Sciatic nerve (tissue), 2 donors: ENCODE results near the gene RHOH. TPM values are rescaled to one million over a fixed set of nuclear protein-coding genes. Genes with fewer than 3 reads are reported as not detected.
A peak's percentile ranks its signal among the peaks of the same experiment; 100 is the strongest.

ENCODE experiments used
- ATAC-seq: fragments of 200-7000 bp; cut with Tn5 transposase; one replicate; pipeline ENCODE4 v1.9.1; 2020; ENCODE audit warnings: mild to moderate bottlenecking, moderate library complexity
- DNase-seq: peaks from one replicate; pipeline ENCODE4 v3.0.0-alpha.2; 2020; ENCODE audit warnings: low spot score
- intact Hi-C: fragments of 100-400 bp; cut with DNase I; formaldehyde crosslinking; loops from one replicate; pipeline ENCODE4 v1.14.2; 2022
- total RNA-seq: library from RNA; stranded (reverse); fragmentation: NEBNext Ultra II Directional; extraction: Animal tissue kit (Norgen Biotek cat#: 25700); gene quantifications from one replicate; pipeline ENCODE4 v1.2.1, GENCODE V29; 2021
- donor health status: DM: no; HTN: no; CAD: no.
- donor health status: DM: no; HTN: no; CAD: no.

RHOH gene
- total RNA-seq, 1 donor from 2014 or later, result 2.5 TPM

DNA sequence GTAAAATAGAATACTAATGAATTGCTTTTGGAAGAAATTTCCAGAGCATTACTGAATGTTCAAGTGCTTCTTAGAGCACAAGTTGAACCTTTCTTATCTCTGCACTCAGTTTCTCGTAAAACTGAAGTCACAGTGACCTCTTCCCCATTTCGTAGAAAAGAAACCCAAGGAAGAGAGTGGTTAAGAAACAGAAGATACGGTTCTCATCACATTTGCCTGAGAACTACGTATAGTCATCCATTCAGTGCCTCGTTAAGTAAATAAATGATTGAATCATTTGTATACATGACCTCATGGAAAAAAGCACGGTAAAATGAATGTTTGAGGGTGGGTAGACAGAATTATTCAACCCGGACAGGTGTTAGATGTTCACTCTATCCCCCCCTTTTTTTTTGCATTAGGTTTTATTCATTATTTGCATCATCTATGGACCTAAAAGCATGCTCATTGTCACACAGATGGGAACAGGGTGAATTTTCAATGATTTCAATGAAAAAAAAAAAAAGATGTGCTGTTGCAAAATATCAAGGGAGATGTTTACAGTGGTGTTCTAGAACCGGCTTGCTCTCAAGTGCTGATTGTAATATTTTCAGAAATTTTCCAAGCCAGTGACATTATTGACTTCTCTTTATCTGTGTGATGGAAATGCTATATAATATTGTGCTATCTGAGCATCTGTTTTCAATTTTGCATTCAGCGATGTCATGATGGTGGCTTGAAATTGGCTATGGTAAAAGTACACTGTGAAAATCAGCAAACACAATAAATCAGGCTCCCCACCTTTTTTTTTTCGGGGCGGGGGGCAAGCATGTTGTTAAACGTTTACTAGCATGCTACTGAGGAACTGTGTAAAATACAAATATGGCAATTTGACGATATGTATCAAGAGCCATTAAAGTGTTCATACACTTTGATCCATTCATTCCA is 4.3 kb downstream of the RHOH start:
- ATAC-seq (no peak), DNase-seq (no peak)
- intact Hi-C loops, result no loop called here

DNA sequence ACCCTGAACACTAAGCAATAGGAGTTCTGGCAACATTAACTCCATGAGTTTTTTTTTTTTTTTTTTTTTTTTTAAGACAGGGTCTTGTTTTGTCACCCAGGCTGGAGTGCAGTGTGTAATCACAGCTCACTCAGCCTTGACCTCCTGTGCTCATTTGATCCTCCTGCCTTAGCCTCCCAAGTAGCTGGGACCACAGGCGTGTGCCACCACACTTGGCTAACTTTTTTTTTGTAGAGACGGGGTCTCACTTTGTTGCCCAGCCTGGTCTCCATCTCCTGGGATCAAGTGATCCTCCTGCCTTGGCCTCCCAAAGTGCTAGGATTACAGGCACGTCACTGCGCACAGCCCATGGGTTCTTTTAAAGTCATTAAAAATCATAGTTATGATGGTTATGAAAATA is 5.1 kb downstream of the RHOH start:
- ATAC-seq (no peak), DNase-seq (no peak)
- intact Hi-C loops, result no loop called here

DNA sequence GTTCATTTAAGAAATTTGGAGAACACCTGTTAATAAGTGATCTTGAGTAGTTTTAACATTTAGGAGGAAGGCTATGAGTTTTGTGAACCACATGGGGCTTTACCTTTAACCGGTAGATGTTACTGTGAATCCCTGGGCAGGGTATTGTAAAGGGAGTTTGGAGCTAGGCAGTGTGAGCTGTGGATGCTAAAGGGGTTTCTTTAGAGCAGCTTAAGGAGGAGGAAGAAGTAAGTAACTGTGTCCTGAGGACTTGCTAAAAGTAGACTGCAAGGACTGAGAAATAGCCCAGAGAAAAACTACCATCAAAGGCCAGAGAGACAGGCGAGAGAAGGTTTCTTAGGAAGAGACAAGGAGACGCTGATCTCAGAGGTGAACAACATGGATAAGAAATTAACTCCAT is 5.6 kb downstream of the RHOH start:
- intact Hi-C loops, result no loop called here
- DNase-seq, result no peak
- ATAC-seq, result no peak

DNA sequence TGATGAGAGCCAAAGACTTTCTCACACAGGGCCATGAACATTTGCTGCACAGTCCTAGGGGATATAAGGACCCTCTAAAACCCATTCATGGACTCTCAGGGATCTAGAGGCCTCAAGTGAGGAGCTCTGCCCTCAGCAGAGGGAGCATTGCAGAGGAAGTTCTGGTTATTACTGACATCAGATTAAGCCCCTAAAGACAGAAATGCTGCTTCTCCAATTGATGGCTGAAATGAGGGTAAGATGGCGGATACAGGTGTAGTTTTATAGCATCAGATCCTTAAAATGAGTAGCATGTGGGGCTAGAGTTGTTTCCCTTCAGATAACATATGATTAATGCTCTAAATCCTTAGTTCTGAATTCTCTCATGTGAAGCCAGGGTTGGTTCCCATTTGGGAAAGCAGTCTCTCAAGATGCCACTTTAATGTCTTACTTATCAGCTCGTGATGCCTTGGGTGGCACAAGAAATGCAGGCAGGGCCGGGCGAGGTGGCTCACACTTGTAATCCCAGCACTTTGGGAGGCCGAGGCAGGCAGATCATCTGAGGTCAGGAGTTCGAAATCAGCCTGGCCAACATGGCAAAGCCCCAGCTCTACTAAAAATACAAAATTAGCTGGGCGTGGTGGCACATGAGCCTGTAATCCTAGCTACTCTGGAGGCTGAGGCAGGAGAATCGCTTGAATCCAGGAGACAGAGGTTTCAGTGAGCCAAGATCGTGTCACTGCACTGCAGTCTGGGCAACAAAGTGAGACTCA is 7.9 kb downstream of the RHOH start:
- intact Hi-C loops, result no loop called here

DNA sequence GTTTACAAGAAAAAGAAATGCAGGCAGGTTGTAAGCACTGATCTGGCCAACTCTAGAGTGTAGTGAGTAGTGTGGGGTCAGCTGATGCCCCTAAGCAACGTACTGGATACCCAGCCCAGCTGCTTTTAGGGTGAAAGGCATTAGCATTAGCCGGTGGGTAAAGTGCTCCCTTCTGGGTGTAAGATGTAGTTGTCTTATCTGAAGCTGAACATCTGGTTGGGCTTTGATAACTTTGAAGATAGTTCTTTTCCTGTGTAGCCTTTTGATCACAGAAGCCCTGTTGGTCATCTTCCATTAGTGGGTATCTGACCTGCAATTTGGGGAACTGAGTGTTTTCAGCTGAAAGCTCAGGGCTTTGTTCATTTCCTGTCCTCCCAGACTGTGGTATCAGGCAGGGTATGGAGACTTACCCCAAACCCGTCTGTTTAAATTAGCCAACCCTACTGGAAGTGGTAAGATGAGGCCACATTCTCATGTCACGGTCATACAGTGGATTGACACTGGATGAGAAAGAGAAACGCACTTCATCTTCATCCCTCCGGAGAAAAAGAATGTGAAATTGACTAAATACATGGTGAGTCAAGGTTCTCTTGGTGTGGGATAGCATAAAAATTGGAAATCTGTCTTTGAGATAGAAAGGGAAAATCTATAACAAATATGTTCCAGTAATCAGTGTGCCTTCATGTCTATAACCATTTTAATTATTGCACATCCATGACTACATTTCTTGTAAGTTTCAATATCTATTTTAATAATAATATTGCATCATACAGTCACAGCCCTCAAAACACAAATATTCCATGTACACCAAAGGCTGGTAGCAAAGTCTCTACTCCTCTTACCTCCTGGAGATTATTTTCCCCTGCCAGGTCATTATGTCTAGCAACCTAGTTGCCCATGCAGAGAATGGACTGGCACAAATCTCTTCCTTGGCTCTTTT is 8.7 kb downstream of the RHOH start:
- peak; percentile 59 for ATAC-seq
- intact Hi-C loops, result no loop called here
- no peak for DNase-seq

More for the DNA sequence above, 7.9 kb downstream of the RHOH start:
- no peak for DNase-seq
- no peak for ATAC-seq

DNA sequence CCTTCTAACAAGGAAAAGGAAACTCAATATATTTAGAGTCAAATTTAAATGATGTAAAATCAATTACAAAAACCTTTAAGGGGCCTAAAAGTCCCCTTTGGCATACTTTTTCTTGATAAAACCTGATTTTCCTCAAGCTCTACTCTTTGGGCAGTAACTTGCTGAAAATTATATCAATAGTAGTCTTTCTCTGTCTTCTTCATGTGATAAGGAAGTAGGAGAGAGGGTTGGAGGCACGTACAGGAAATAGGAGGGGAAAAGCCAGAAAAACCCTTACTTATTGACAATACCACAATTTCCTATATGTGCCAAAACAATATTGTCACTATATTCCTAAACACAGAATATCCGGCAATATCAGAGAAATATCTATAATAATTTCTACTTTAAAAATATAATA is 9.6 kb downstream of the RHOH start:
- no peak for DNase-seq
- intact Hi-C loops, result no loop called here
- no peak for ATAC-seq

DNA sequence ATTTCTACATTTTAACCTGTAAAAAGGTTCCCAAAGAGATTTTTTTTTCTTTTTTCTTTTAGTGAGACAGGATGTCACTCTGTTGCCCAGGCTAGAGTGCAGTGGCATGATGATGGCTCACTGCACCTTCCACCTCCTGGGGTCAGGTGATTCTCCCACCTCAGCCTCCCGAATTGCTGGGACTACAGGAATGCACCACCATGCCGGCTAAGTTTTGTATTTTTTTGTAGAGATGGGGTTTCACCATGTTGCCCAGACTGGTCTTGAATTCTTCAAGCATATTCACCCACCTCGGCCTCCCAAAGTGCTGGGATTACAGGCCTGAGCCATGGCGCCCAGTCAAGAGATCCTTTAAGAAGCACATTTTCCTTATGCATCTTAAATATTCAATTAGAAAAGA is 12.6 kb downstream of the RHOH start:
- intact Hi-C loops, result no loop called here
- DNase-seq (no peak), ATAC-seq (no peak)

DNA sequence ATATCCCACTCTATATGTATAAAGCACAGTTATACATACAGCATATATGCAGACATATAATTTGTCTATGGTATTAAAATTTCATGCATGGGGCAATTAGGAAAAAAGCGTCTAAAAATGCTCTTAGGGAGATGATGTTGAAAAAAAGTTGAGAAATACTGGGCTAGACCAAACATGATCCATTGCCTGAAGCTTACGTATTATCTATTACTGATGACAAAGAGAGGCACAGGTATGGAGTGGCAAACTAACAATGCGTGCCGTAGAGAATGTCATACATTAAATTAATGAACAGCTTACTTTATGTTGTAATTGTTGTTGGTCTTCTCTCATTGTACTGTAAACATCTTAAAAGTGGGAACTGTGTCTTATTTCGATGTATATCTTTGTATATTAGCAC is 13.9 kb downstream of the RHOH start:
- intact Hi-C loops, result no loop called here
- no peak for DNase-seq
- no peak for ATAC-seq

DNA sequence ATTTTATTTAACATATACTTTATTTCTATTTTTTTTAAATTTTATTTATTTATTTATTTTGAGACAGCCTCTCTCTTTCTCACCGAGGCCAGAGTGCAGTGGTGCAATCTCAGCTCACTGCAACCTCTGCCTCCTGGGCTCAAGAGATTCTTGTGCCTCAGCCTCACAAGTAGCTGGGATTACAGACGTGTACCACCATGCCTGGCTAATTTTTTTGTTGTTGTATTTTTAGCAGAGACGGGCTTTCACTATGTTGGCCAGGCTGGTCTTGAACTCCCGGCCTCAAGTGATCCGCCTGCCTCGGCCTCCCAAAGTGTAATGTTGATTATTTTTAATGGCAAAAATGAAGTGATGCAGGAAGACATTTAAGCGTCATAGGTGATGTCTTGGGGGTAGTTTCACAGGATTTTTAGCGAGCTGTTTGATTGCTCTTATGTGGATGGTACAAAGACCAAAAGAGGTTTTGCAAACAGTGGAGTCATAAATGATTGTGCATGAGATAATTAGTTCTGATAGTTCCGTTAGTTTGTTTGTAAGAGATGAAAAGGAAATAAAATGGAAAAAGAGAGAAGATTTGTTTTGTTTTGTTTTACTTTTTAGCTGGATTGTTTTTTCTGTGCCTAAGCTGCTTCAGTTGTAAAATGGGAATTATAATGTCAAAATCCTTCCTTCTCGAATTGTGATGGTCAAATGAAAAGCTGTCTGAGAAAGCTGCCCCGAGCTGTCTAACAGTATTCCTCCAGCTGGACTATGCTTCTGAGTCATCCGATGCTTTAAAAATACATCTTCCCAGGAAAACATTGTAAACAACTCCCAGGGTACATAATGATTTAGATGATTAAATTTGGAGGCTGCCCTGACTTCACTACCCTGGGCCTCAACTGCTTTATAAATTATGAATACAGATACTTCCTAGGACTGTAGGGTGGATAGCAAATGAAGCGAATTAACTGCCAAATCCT is 14.7 kb downstream of the RHOH start:
- ATAC-seq (no peak), DNase-seq (no peak)
- intact Hi-C loops, result no loop called here

DNA sequence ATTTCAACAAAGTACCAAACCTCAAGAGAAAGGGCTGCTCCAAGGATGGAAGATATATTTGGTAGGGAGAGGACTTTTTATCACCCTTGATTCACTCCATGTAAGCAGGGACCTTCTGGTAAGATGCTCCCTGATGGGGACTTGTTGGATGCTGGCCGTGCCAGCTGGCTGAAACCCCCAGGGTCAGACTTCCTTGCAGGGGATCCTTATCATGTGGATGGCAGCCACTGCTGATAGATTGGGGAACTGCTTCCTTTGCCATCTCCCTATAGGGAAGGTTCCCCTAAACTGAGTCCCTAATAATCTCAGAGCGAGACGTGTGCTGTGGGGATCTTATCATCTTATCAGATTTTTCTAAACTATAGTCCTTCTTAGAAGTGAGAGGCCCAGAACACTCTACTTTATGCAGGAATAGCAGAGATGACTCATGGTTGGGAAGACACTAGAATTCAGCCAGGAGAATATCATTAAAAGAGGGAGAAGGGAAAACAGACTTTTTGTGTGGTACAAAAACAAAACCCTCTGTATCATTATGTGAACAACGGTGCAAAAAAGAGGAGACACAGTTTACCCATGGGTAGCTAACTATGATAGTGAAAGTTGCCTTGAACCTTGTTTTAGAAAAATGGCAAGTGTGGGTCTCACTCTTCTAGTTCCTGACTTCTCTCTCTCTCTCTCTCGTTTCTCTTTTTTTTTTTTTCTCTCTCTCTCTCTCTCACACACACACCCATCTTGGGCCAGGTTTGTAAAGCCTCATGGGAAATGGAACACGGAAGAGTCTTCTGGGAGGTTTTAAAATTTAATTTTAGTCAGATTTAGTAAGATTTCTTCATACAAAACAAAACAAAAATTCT is 16.1 kb downstream of the RHOH start:
- intact Hi-C loops, result no loop called here
- no peak for DNase-seq
- no peak for ATAC-seq

DNA sequence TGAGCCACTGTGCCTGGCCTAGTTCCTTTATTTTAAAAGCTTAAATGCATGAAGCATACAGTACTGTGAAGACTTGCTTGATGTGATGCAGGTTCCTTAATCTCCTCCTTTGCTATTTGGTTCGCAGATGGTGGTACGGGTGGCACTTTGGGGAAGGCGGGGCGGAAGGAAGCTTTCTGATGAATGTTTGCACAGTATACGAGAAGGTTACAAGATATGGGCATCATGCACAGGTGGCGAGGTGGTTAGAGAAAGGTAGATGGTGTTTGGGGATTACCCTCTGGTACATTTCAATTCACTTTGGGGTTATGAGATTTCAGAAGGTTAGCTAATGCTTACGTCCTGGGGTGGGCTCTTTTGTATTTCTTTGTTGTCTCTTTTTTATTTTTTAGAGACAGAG is 17.2 kb downstream of the RHOH start:
- no peak for DNase-seq

DNA sequence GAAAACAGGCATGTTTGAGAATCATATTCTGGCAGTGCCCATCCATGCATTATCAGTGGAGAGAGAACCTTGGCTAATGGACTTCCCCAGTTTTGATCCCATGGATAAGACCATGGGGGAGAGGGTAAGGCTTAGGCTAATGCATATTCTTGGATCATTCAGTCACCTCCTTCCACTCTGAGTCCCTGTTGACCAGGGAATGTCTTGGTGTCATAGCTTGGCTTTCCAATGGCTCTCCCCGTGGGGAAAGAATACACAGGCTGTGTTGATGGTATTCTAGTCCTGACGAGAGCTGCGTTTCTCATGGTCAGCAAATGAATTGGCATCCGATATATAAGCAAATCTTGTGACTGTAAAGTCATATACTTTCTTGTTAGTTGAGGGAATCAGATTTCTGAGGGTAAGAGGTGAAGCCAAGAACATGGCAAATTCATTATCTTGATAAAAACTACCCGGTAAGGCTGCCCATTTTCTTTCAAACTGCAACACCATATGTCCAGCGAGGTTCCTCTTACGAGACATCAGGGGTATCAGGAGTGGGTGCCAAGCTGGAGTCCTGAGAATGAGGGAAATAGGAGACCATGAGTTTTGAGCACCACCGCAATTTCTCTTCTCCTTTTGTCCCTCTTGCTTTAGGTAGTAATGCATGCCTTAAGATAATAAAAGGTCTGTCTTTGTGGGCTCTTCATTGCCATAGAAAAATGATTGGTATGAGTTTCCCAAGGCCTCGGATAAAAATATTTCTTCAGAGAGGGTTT is 18.0 kb downstream of the RHOH start:
- ATAC-seq, result no peak

More for the DNA sequence above, 17.2 kb downstream of the RHOH start:
- intact Hi-C loops, result no loop called here
- ATAC-seq, result no peak

DNA sequence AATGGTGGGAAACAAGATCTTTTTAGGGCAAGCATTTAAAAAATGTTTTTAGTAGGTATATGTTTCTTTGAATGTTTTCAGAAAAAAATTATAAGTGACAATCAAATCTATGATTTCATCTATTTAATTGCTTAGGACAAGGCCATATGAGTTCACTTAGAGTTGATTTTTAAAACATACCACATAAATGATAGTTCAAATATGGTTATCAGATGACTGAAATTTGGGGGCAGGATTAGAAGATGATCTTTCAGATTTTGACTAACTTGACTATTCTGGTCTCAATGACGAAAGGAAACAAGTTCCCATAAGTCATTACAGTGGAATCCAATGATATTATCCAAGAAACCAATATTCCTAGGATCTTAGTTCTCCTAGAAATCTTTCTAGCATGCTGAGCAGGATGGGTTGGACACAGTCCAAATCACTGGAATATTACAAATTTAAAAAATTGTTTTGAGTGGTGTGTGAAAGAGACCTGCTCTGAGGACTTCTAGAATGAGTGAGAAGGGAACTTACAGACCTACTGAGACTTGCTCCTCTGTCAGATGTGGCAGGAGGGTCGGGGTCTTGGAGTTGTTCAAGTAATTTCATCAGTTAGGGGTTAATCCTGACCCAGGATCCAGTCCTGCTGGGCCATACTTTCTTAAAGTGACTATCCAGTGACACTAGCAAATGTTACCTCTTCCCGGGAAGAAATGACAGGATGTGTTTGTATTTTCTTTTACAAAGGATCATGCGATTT is 20.0 kb downstream of the RHOH start:
- intact Hi-C loops, result no loop called here
- ATAC-seq (no peak), DNase-seq (no peak)

More for the DNA sequence above, 18.0 kb downstream of the RHOH start:
- intact Hi-C loops, result no loop called here
- no peak for DNase-seq

DNA sequence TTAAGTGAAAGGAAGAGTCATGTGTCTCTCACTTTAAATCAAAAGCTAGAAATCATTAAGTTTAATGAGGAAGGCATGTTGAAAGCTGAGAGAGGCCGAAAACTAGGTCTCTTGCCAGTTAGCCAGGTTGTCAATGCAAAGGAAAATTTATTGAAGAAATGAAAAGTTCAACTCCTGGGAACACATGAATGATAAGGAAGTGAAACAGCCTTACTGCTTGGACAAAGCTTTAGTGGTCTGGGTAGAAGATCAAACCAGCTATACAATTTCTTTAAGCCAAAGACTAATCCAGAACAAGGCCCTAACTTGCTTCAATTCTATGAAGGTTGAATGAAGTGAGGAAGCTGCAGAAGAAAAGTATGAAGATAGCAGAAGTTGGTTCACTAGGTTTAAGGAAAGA is 24.9 kb downstream of the RHOH start:
- no peak for ATAC-seq
- no peak for DNase-seq
- intact Hi-C loops, result no loop called here

DNA sequence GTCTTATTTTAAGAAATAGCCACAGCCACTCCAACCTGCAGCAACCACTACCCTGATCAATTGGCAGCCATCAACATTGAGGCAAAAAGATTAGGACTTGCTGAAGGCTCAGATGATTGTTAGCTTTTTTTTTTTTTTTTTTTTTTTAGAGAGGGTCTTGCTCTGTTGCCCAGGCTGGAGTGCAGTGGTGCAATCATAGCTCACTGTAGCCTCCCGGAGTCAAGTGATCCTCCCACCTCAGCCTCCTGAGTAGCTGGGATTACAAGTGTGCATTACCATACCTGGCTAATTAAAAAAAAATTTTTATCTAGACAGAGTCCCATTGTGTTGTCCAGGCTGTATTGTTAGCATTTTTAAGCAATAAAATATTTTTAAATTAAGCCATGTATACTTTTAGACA is 26.5 kb downstream of the RHOH start:
- ATAC-seq (no peak), DNase-seq (no peak)
- intact Hi-C loops, result no loop called here

DNA sequence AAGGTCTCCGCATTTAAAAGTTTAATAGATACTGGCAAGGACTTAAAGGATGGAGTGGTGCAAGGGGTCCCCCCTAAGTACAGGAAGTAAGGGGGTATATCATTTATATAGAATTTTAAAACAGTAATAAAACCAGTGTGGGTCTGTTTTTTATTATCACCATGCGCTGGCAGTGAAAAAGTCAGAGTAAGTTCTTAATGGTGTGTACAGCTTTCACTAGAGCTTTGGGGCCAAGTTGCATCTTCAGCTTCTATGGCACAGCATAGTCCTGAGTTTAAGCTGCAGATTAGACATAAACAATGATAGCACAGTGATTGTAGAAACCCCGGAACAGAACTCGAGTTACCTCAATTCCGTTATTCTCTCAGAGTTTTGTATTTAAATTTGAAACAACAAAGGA is 27.6 kb downstream of the RHOH start:
- DNase-seq (no peak), ATAC-seq (no peak)
- intact Hi-C loops, result no loop called here
